ENCODE results near the gene PRKG1.

DNA sequence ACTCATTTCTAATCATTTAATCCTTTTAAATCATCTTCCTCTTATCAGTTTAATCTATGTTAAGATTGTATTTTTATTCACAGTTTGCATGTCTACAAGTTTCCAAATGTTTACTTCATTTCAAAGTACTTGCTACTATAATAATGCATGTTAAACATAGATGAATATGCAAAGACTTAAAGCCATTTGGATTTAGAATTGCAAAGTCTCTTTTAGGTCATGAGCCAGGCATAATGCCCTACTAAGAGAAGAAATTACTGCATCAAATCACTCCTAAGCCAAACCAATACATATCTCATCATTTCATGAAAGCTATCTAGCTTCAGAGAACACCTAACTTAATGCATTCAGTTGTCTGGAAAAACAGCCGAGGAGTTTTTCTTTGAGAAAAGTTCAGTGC, 266.1 kb downstream of the PRKG1 start:
- TF ChIP-seq FOXM1 (IDR thresholded peaks at IDR 0.05; ENCODE audit: borderline replicate concordance, low read depth), result no peak
- TF ChIP-seq EP300 (IDR thresholded peaks at IDR 0.05; ENCODE audit: borderline replicate concordance), result no peak
- no peak for TF ChIP-seq TCF12 (IDR thresholded peaks at IDR 0.05; ENCODE audit: low read depth)
- TF ChIP-seq, protein P1, sequence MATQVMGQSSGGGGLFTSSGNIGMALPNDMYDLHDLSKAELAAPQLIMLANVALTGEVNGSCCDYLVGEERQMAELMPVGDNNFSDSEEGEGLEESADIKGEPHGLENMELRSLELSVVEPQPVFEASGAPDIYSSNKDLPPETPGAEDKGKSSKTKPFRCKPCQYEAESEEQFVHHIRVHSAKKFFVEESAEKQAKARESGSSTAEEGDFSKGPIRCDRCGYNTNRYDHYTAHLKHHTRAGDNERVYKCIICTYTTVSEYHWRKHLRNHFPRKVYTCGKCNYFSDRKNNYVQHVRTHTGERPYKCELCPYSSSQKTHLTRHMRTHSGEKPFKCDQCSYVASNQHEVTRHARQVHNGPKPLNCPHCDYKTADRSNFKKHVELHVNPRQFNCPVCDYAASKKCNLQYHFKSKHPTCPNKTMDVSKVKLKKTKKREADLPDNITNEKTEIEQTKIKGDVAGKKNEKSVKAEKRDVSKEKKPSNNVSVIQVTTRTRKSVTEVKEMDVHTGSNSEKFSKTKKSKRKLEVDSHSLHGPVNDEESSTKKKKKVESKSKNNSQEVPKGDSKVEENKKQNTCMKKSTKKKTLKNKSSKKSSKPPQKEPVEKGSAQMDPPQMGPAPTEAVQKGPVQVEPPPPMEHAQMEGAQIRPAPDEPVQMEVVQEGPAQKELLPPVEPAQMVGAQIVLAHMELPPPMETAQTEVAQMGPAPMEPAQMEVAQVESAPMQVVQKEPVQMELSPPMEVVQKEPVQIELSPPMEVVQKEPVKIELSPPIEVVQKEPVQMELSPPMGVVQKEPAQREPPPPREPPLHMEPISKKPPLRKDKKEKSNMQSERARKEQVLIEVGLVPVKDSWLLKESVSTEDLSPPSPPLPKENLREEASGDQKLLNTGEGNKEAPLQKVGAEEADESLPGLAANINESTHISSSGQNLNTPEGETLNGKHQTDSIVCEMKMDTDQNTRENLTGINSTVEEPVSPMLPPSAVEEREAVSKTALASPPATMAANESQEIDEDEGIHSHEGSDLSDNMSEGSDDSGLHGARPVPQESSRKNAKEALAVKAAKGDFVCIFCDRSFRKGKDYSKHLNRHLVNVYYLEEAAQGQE (IDR thresholded peaks at IDR 0.05; ENCODE audit: low read depth), result no peak
- TF ChIP-seq CEBPB (IDR thresholded peaks at IDR 0.05), result no peak
- no peak for TF ChIP-seq TAF1 (IDR thresholded peaks at IDR 0.05; ENCODE audit: low read depth)
- no peak for TF ChIP-seq MAX (IDR thresholded peaks at IDR 0.05)
- no peak for TF ChIP-seq USF1 (IDR thresholded peaks at IDR 0.05)
- TF ChIP-seq YY1 (IDR thresholded peaks at IDR 0.05; ENCODE audit: low read depth), result no peak

All from Ishikawa (cell line).